IMR-90 (cell line): ENCODE data around the gene PTPRQ. TPM values are rescaled to one million over a fixed set of nuclear protein-coding genes. Genes with fewer than 3 reads are reported as not detected.

Source experiments
- ATAC-seq: fragments of 200-7000 bp; cut with Tn5 transposase; 2 replicates; pipeline ENCODE4 v1.9.1; 2020; ENCODE audit warnings: low read depth, mild to moderate bottlenecking, moderate library complexity
- BruUV-seq: library from RNA; stranded (reverse); fragments of 400-500 nt; replicated peaks from 2 replicates; lab custom pipeline; 2021; lab: Mats Ljungman, UMichigan
- CTCF ChIA-PET: fragments of 300-600 bp; formaldehyde crosslinking; extraction: SDS; loops from one replicate; lab custom pipeline; 2021; ENCODE audit warnings: antibody characterized with exemption; lab: Yijun Ruan, JAX
- POLR2A ChIA-PET: fragments of 300-600 bp; sonication (Branson Sonifier 250); formaldehyde crosslinking; loops from one replicate; lab custom pipeline; 2022; ENCODE audit warnings: antibody characterized with exemption; ENCODE audit not compliant: unreplicated experiment; lab: Charles Lee
- DNase-seq: peaks from one replicate; pipeline ENCODE4 v3.0.0; 2013
- H2AFZ ChIP-seq: replicated peaks from 2 replicates; pipeline ENCODE3; 2013; ENCODE audit warnings: low read length, mild to moderate bottlenecking; ENCODE audit not compliant: poor library complexity
- H2AK5ac ChIP-seq: 2 replicates; pipeline ENCODE4 v1.6.1; 2013; ENCODE audit warnings: low read depth, low read length, inconsistent platforms
- H2AK9ac ChIP-seq: replicated peaks from 2 replicates; pipeline ENCODE3; 2013; ENCODE audit warnings: mild to moderate bottlenecking, low read depth, low read length, moderate library complexity; ENCODE audit not compliant: poor library complexity
- H2BK120ac ChIP-seq: 2 replicates; pipeline ENCODE4 v1.6.1; 2013; ENCODE audit warnings: low read depth, low read length, inconsistent platforms
- H2BK15ac ChIP-seq: 3 replicates; pipeline ENCODE4 v1.6.1; 2013; ENCODE audit warnings: low read depth, low read length, inconsistent platforms
- H2BK20ac ChIP-seq: 2 replicates; pipeline ENCODE4 v1.6.1; 2013; ENCODE audit warnings: low read depth, mild to moderate bottlenecking, inconsistent platforms, low read length, moderate library complexity
- H2BK5ac ChIP-seq: 2 replicates; pipeline ENCODE4 v1.6.1; 2013; ENCODE audit warnings: mild to moderate bottlenecking, low read depth, low read length, inconsistent platforms; ENCODE audit not compliant: poor library complexity, severe bottlenecking
- H3K14ac ChIP-seq: replicated peaks from 2 replicates; pipeline ENCODE4 v1.6.1; 2013; ENCODE audit warnings: low read depth, low read length, inconsistent platforms
- H3K18ac ChIP-seq: 2 replicates; pipeline ENCODE4 v1.6.1; 2013; ENCODE audit warnings: low read depth, low read length, control low read depth
- H3K23ac ChIP-seq: 2 replicates; pipeline ENCODE4 v1.6.1; 2013; ENCODE audit warnings: low read depth, low read length, inconsistent platforms
- H3K27ac ChIP-seq: 2 replicates; pipeline ENCODE4 v1.5.1; 2013; ENCODE audit warnings: mild to moderate bottlenecking, control low read depth, low read length; ENCODE audit not compliant: insufficient read depth
- H3K27me3 ChIP-seq: 2 replicates; pipeline ENCODE4 v1.6.1; 2013; ENCODE audit warnings: low read length; ENCODE audit not compliant: control insufficient read depth, insufficient read depth
- H3K36me3 ChIP-seq: 2 replicates; pipeline ENCODE4 v1.6.1; 2013; ENCODE audit warnings: low read length, mixed read lengths; ENCODE audit not compliant: control insufficient read depth, insufficient read depth
- H3K4ac ChIP-seq: 2 replicates; pipeline ENCODE4 v1.6.1; 2013; ENCODE audit warnings: low read depth, low read length, inconsistent platforms
- H3K4me1 ChIP-seq: 2 replicates; pipeline ENCODE4 v1.6.1; 2013; ENCODE audit warnings: low read length, mixed read lengths; ENCODE audit not compliant: control insufficient read depth, insufficient read depth
- H3K4me2 ChIP-seq: 2 replicates; pipeline ENCODE4 v1.6.1; 2013; ENCODE audit warnings: low read depth, mild to moderate bottlenecking, control low read depth, low read length, moderate library complexity
- H3K4me3 ChIP-seq: 2 replicates; pipeline ENCODE4 v1.5.1; 2013; ENCODE audit warnings: low read depth, mild to moderate bottlenecking, control low read depth, low read length, moderate library complexity; ENCODE audit not compliant: insufficient read depth
- H3K56ac ChIP-seq: 2 replicates; pipeline ENCODE4 v1.6.1; 2013; ENCODE audit warnings: low read length, inconsistent platforms; ENCODE audit not compliant: insufficient read depth; ENCODE audit errors: extremely low read depth
- H3K79me1 ChIP-seq, 2 experiments: 2 replicates each; pipeline ENCODE4 v1.6.1; 2013; ENCODE audit warnings: low read length in 2 of 2, inconsistent platforms in 1 of 2, low read depth in 1 of 2
- H3K9ac ChIP-seq: 2 replicates; pipeline ENCODE4 v1.6.1; 2013; ENCODE audit warnings: low read depth, low read length, control low read depth
- H3K9me1 ChIP-seq: 2 replicates; pipeline ENCODE4 v1.6.1; 2013; ENCODE audit warnings: low read length, inconsistent platforms; ENCODE audit not compliant: insufficient read depth
- H3K9me3 ChIP-seq: 2 replicates; pipeline ENCODE4 v1.6.1; 2013; ENCODE audit warnings: low read length; ENCODE audit not compliant: control insufficient read depth, insufficient read depth
- H4K20me1 ChIP-seq: 2 replicates; pipeline ENCODE4 v1.6.1; 2013; ENCODE audit warnings: low read length, inconsistent platforms; ENCODE audit not compliant: insufficient read depth
- H4K5ac ChIP-seq: 2 replicates; pipeline ENCODE4 v1.6.1; 2013; ENCODE audit warnings: mild to moderate bottlenecking, low read depth, low read length, control low read depth
- H4K8ac ChIP-seq, 2 experiments: 2 replicates each; pipeline ENCODE4 v1.6.1; 2013; ENCODE audit warnings: low read depth in 2 of 2, low read length in 2 of 2, control low read depth in 1 of 2, inconsistent platforms in 1 of 2
- H4K91ac ChIP-seq: 2 replicates; pipeline ENCODE4 v1.6.1; 2013; ENCODE audit warnings: low read depth, low read length, inconsistent platforms; ENCODE audit not compliant: insufficient read depth
- CEBPB ChIP-seq: IDR thresholded peaks from 2 replicates; pipeline ENCODE4 v1.6.1; 2012; ENCODE audit warnings: low read depth, low read length, improper control_type of control experiment
- FOS ChIP-seq: fragments of 150-350 bp; IDR thresholded peaks from 2 replicates; pipeline ENCODE4 v1.6.1; 2016; ENCODE audit warnings: low read depth, low read length
- RCOR1 ChIP-seq: IDR thresholded peaks from 2 replicates; pipeline ENCODE4 v1.6.1; 2012; ENCODE audit warnings: mild to moderate bottlenecking, low read length, improper control_type of control experiment; ENCODE audit not compliant: insufficient replicate concordance
- WGBS, 2 experiments: methylation state at CpG; one replicate each; pipeline versions ENCODE4 v1.1.5 to v1.1.7; 2013; ENCODE audit warnings: missing lambda C conversion rate in 2 of 2; ENCODE audit not compliant: insufficient read length in 1 of 2; ENCODE audit errors: extremely low coverage in 2 of 2; 5-methylcytosine and 5-hydroxymethylcytosine counted together
- dilution Hi-C: fragments of 300-500 bp; cut with HindIII; formaldehyde crosslinking; loops from one replicate; pipeline ENCODE4 v1.14.3; 2018; ENCODE audit warnings: low sequenced_read_pairs; ENCODE audit not compliant: unreplicated experiment
- in situ Hi-C: fragments of 300-500 bp; cut with MboI; formaldehyde crosslinking; loops from 3 replicates; pipeline ENCODE4 v1.14.3; 2019; ENCODE audit warnings: low sequenced_read_pairs, inconsistent platforms, mixed read lengths
- intact Hi-C: fragments of 100-400 bp; cut with micrococcal nuclease; formaldehyde crosslinking; loops from 2 replicates; pipeline ENCODE4 v1.10.0; 2022
- polyA plus RNA-seq, 3 experiments: library from polyadenylated mRNA; depleted of rRNA; stranded (reverse); fragments of >200 nt; gene quantifications; 2 replicates each; pipeline ENCODE4 v1.2.3, GENCODE V29; 2012; ENCODE audit warnings: low replicate concordance in 1 of 3
- total RNA-seq: library from RNA; depleted of rRNA; stranded (reverse); fragments of >200 nt; gene quantifications from 2 replicates; pipeline ENCODE4 v1.2.3, GENCODE V29; 2012
- TF ChIP-seq, protein P1 (sequence below): fragments of 150-350 bp; IDR thresholded peaks from 2 replicates; pipeline ENCODE4 v1.6.1; 2016; ENCODE audit warnings: low read depth, mild to moderate bottlenecking, low read length, moderate library complexity, borderline replicate concordance

Gene PTPRQ
- total and polyA plus RNA-seq, 2 of the 4 experiments (the other 2 are of a cell fraction) = 0.96 to 1.4 TPM

GRCh38 chr12:80553316-80553715 is 109.3 kb downstream of the PTPRQ start:
- peak overlapping the region; percentile 72; the same call in 1 of the 2 replicates for H3K4me2 ChIP-seq
- POLR2A ChIA-PET = interaction anchor here (0.6 kb wide), 1 partner anchor 79 kb away, joined by 4 read pairs; no protein-coding TSS in a partner anchor

More at GRCh38 chr12:80553316-80553715, 109.3 kb downstream of the PTPRQ start:
- no TSS peak for BruUV-seq
- Histone ChIP-seq H3K27me3 (no peaks in the 10 kb centered on the region), H3K9me3 (no peaks in the 10 kb centered on the region), H4K91ac (peak overlapping the region; percentile 29), H2AK9ac (no peak overlapping the region), H3K4ac (peak overlapping the region; percentile 59; the same call in 1 of the 2 replicates), H2BK20ac (peak overlapping the region; percentile 60; the same call in 1 of the 2 replicates), H3K79me1 (peaks cover 0 to 3% of the 10 kb centered on the region in 2 experiments; a peak in 1 of 4 replicates), H3K27ac (peak overlapping the region; percentile 39; the same call in 1 of the 2 replicates), H2BK15ac (no peak overlapping the region; the same call in 2 of the 3 replicates), H3K18ac (peak overlapping the region; percentile 95), H3K9ac (no peak overlapping the region), H3K23ac (no peak overlapping the region), H4K20me1 (no peaks in the 10 kb centered on the region), H3K4me3 (no peak overlapping the region), H4K5ac (peak overlapping the region; percentile 85; the same call in 1 of the 2 replicates), H3K56ac (no peak overlapping the region), H2BK5ac (peak overlapping the region; percentile 92), H3K36me3 (no peaks in the 10 kb centered on the region), H3K14ac (no peak overlapping the region), H4K8ac (peak overlapping the region; percentile 3 to 48; a peak in 3 of 4 replicates), H2AFZ (no peak overlapping the region), H2AK5ac (no peak overlapping the region), H2BK120ac (peak overlapping the region; percentile 76; the same call in 1 of the 2 replicates), H3K9me1 (peaks cover 10% of the 10 kb centered on the region), H3K4me1 (peaks cover 13% of the 10 kb centered on the region)
- intact Hi-C loops = loop anchor here (2.0 to 5.0 kb wide), 2 partner anchors 27 to 39 kb away; no protein-coding TSS in a partner anchor
- CTCF ChIA-PET = no interaction called here
- TF ChIP-seq CEBPB (peak; percentile 55; the same call in 1 of the 2 replicates), RCOR1 (no peak), FOS (peak; percentile 92)
- TF ChIP-seq, protein P1, sequence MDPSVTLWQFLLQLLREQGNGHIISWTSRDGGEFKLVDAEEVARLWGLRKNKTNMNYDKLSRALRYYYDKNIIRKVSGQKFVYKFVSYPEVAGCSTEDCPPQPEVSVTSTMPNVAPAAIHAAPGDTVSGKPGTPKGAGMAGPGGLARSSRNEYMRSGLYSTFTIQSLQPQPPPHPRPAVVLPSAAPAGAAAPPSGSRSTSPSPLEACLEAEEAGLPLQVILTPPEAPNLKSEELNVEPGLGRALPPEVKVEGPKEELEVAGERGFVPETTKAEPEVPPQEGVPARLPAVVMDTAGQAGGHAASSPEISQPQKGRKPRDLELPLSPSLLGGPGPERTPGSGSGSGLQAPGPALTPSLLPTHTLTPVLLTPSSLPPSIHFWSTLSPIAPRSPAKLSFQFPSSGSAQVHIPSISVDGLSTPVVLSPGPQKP = no peak
- ATAC-seq (peak; percentile 84), DNase-seq (peak; percentile 93)
- no CpG with 5 or more reads among the region's 3 CpGs for WGBS, 2 experiments
- in situ Hi-C loops = no loop called here
- dilution Hi-C loops = no loop called here
